ENCODE data around the gene RAB11FIP3.

The RAB11FIP3 gene

GRCh38 chr16:450785-451512 is 25.5 kb downstream of the RAB11FIP3 start:
- TF ChIP-seq CTCF (IDR thresholded peaks at IDR 0.05): no peak
- H3K36me3 ChIP-seq: no peaks in the 10 kb centered on the region
- no peaks in the 10 kb centered on the region for H3K9me3 ChIP-seq
- no peak overlapping the region for H3K4me3 ChIP-seq (ENCODE audit: low read depth in 1 of 2, low read length in 1 of 2)
- no peak overlapping the region for H3K27ac ChIP-seq
- H3K4me1 ChIP-seq (ENCODE audit: control insufficient read depth in 1 of 2, insufficient read depth in 1 of 2, low read depth in 1 of 2, low read length in 1 of 2): no peaks in the 10 kb centered on the region
- H3K27me3 ChIP-seq: no peaks in the 10 kb centered on the region

- no peaks in the 10 kb centered on the region for H3K27me3 ChIP-seq
- H3K27ac ChIP-seq: no peak overlapping the region
- no peaks in the 10 kb centered on the region for H3K36me3 ChIP-seq
- no peak overlapping the region for H3K4me3 ChIP-seq (ENCODE audit: low read depth in 1 of 2, low read length in 1 of 2)
- H3K4me1 ChIP-seq (ENCODE audit: control insufficient read depth in 1 of 2, insufficient read depth in 1 of 2, low read depth in 1 of 2, low read length in 1 of 2): no peaks in the 10 kb centered on the region
- TF ChIP-seq CTCF (IDR thresholded peaks at IDR 0.05): no peak
- H3K9me3 ChIP-seq: no peaks in the 10 kb centered on the region
Observed at GRCh38 chr16:454397-454940, 29.0 kb downstream of the RAB11FIP3 start.

- no peaks in the 10 kb centered on the region for H3K9me3 ChIP-seq
- H3K27ac ChIP-seq: no peak overlapping the region
- no peaks in the 10 kb centered on the region for H3K36me3 ChIP-seq
- H3K27me3 ChIP-seq: no peaks in the 10 kb centered on the region
- TF ChIP-seq CTCF (IDR thresholded peaks at IDR 0.05): no peak
- H3K4me3 ChIP-seq (ENCODE audit: low read depth in 1 of 2, low read length in 1 of 2): no peak overlapping the region
- H3K4me1 ChIP-seq (ENCODE audit: control insufficient read depth in 1 of 2, insufficient read depth in 1 of 2, low read depth in 1 of 2, low read length in 1 of 2): peaks cover 0 to 4% of the 10 kb centered on the region in 2 experiments
Observed at GRCh38 chr16:455453-455852, 30.0 kb downstream of the RAB11FIP3 start.

GRCh38 chr16:456891-457483 is 31.5 kb downstream of the RAB11FIP3 start:
- Histone ChIP-seq H3K9me3 (no peaks in the 10 kb centered on the region), H3K27me3 (no peaks in the 10 kb centered on the region), H3K4me1 (ENCODE audit: control insufficient read depth in 1 of 2, insufficient read depth in 1 of 2, low read depth in 1 of 2, low read length in 1 of 2) (peaks cover 0 to 4% of the 10 kb centered on the region in 2 experiments), H3K36me3 (no peaks in the 10 kb centered on the region), H3K27ac (no peak overlapping the region), H3K4me3 (ENCODE audit: low read depth in 1 of 2, low read length in 1 of 2) (no peak overlapping the region)
- TF ChIP-seq CTCF (IDR thresholded peaks at IDR 0.05): no peak

GRCh38 chr16:457732-458400 is 32.4 kb downstream of the RAB11FIP3 start:
- Histone ChIP-seq H3K9me3 (no peaks in the 10 kb centered on the region), H3K27me3 (no peaks in the 10 kb centered on the region), H3K4me1 (ENCODE audit: control insufficient read depth in 1 of 2, insufficient read depth in 1 of 2, low read depth in 1 of 2, low read length in 1 of 2) (peaks cover 0 to 4% of the 10 kb centered on the region in 2 experiments), H3K36me3 (no peaks in the 10 kb centered on the region), H3K4me3 (ENCODE audit: low read depth in 1 of 2, low read length in 1 of 2) (no peak overlapping the region), H3K27ac (no peak overlapping the region)
- no peak for TF ChIP-seq CTCF (IDR thresholded peaks at IDR 0.05)
